ENCODE results near the gene GIT1. TPM values are rescaled to one million over a fixed set of nuclear protein-coding genes. Genes with fewer than 3 reads are reported as not detected.

The GIT1 gene
- total and polyA plus RNA-seq, 2 experiments from 2014 or later = 20.0 to 46.3 TPM

DNA sequence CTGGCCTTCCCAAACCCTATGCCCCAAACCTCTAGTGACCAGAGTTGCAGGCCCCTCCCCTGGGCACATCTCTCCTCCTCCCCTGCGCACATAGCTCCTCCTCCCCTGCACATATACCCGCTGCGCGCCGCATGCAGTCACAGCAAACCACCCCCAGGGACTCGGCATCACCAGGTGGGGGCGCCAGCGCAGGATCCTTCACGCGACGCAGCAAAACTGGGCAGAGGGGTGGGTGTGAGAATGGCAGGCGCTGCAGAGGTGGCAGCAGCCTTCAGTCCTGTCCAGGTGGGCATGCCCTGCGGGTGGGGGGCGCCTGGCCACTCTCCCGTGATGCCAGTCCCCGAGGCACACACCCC lies 27.7 kb upstream of the GIT1 start:
- Histone ChIP-seq H3K4me1 (ENCODE audit: insufficient read depth) (peaks cover 27% of the 10 kb centered on the region), H3K27me3 (peaks cover 76% of the 10 kb centered on the region), H3K4me2 (peak overlapping the region; percentile 81), H3K79me2 (no peaks in the 10 kb centered on the region), H3K27ac (no peak overlapping the region), H3K9me3 (ENCODE audit: low read depth) (no peaks in the 10 kb centered on the region), H4K20me1 (ENCODE audit: insufficient read depth, poor library complexity, severe bottlenecking) (no peaks in the 10 kb centered on the region), H3K36me3 (replicated peaks; ENCODE audit: insufficient read depth, low read depth) (no peaks in the 10 kb centered on the region), H2AFZ (no peak overlapping the region), H3K4me3 (no peak overlapping the region), H3K9me2 (replicated peaks; ENCODE audit: insufficient read depth) (no peaks in the 10 kb centered on the region)
- DNase-seq (ENCODE audit: low spot score) = peak; percentile 68
- WGBS (ENCODE audit: low lambda C conversion rate, missing lambda C conversion rate) = 16% methylated on average over 14 of the region's 16 CpGs
- TF ChIP-seq EZH2phosphoT487 (IDR thresholded peaks at IDR 0.05; ENCODE audit: low read depth, severe bottlenecking, unreplicated experiment) (no peak), EZH2 (IDR thresholded peaks at IDR 0.05; ENCODE audit: borderline replicate concordance) (no peak)
- TF ChIP-seq, protein P1, sequence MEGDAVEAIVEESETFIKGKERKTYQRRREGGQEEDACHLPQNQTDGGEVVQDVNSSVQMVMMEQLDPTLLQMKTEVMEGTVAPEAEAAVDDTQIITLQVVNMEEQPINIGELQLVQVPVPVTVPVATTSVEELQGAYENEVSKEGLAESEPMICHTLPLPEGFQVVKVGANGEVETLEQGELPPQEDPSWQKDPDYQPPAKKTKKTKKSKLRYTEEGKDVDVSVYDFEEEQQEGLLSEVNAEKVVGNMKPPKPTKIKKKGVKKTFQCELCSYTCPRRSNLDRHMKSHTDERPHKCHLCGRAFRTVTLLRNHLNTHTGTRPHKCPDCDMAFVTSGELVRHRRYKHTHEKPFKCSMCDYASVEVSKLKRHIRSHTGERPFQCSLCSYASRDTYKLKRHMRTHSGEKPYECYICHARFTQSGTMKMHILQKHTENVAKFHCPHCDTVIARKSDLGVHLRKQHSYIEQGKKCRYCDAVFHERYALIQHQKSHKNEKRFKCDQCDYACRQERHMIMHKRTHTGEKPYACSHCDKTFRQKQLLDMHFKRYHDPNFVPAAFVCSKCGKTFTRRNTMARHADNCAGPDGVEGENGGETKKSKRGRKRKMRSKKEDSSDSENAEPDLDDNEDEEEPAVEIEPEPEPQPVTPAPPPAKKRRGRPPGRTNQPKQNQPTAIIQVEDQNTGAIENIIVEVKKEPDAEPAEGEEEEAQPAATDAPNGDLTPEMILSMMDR (IDR thresholded peaks at IDR 0.05; ENCODE audit: poor library complexity) = peak; percentile 53

- no peak for DNase-seq (ENCODE audit: low spot score)
- Histone ChIP-seq H3K9me3 (ENCODE audit: low read depth) (no peaks in the 10 kb centered on the region), H3K4me1 (ENCODE audit: insufficient read depth) (peaks cover 26% of the 10 kb centered on the region), H3K27ac (no peak overlapping the region), H3K36me3 (replicated peaks; ENCODE audit: insufficient read depth, low read depth) (no peaks in the 10 kb centered on the region), H3K79me2 (no peaks in the 10 kb centered on the region), H3K4me3 (no peak overlapping the region), H2AFZ (no peak overlapping the region), H3K4me2 (peak overlapping the region; percentile 93), H4K20me1 (ENCODE audit: insufficient read depth, poor library complexity, severe bottlenecking) (no peaks in the 10 kb centered on the region), H3K9me2 (replicated peaks; ENCODE audit: insufficient read depth) (no peaks in the 10 kb centered on the region), H3K27me3 (peaks cover 70% of the 10 kb centered on the region)
- 63% methylated on average over 25 of the region's 32 CpGs for WGBS (ENCODE audit: low lambda C conversion rate, missing lambda C conversion rate)
- TF ChIP-seq EZH2 (IDR thresholded peaks at IDR 0.05; ENCODE audit: borderline replicate concordance) (no peak), EZH2phosphoT487 (IDR thresholded peaks at IDR 0.05; ENCODE audit: low read depth, severe bottlenecking, unreplicated experiment) (no peak)
- TF ChIP-seq, protein P1 (IDR thresholded peaks at IDR 0.05; ENCODE audit: poor library complexity) = no peak
Measured at GRCh38 chr17:29616300-29617048, 27.0 kb upstream of the GIT1 start.

- Histone ChIP-seq H4K20me1 (ENCODE audit: insufficient read depth, poor library complexity, severe bottlenecking) (no peaks in the 10 kb centered on the region), H3K4me1 (ENCODE audit: insufficient read depth) (peaks cover 26% of the 10 kb centered on the region), H3K27me3 (peaks cover 68% of the 10 kb centered on the region), H3K27ac (no peak overlapping the region), H3K79me2 (no peaks in the 10 kb centered on the region), H3K36me3 (replicated peaks; ENCODE audit: insufficient read depth, low read depth) (no peaks in the 10 kb centered on the region), H3K4me2 (peak overlapping the region; percentile 93), H3K9me3 (ENCODE audit: low read depth) (no peaks in the 10 kb centered on the region), H3K4me3 (peak overlapping the region; percentile 43), H3K9me2 (replicated peaks; ENCODE audit: insufficient read depth) (no peaks in the 10 kb centered on the region), H2AFZ (peak overlapping the region; percentile 85)
- WGBS (ENCODE audit: low lambda C conversion rate, missing lambda C conversion rate) = 6% methylated on average over 52 of the region's 74 CpGs
- DNase-seq (ENCODE audit: low spot score) = peak; percentile 94
- TF ChIP-seq EZH2phosphoT487 (IDR thresholded peaks at IDR 0.05; ENCODE audit: low read depth, severe bottlenecking, unreplicated experiment) (no peak), EZH2 (IDR thresholded peaks at IDR 0.05; ENCODE audit: borderline replicate concordance) (peak; percentile 53)
- TF ChIP-seq, protein P1 (IDR thresholded peaks at IDR 0.05; ENCODE audit: poor library complexity) = no peak
Measured at GRCh38 chr17:29615492-29616299, 26.2 kb upstream of the GIT1 start.

All from hepatocyte (in vitro differentiated cells).